HUES48 (cell line): Measurements from ENCODE around the gene COLEC12.
"Not testable (repeated sequence)": the region's sequence is repeated elsewhere in the genome, so short reads cannot be mapped to it uniquely, and the experiment has no call there.

Experiments used
- H3K27ac ChIP-seq: one replicate; pipeline ENCODE4 v1.7.0; 2013; ENCODE audit warnings: low read depth, low read length, inconsistent platforms
- H3K27me3 ChIP-seq: 2 replicates; pipeline ENCODE4 v1.6.1; 2013; ENCODE audit warnings: mild to moderate bottlenecking, low read length; ENCODE audit not compliant: control insufficient read depth, insufficient read depth
- H3K36me3 ChIP-seq: 2 replicates; pipeline ENCODE4 v1.6.1; 2013; ENCODE audit warnings: low read length; ENCODE audit not compliant: control insufficient read depth, insufficient read depth
- H3K4me1 ChIP-seq: 2 replicates; pipeline ENCODE4 v1.6.1; 2013; ENCODE audit warnings: mild to moderate bottlenecking, low read length; ENCODE audit not compliant: control insufficient read depth, insufficient read depth
- H3K4me3 ChIP-seq: 2 replicates; pipeline ENCODE4 v1.5.1; 2013; ENCODE audit warnings: mild to moderate bottlenecking, low read depth, low read length
- H3K9ac ChIP-seq: 2 replicates; pipeline ENCODE4 v1.6.1; 2013; ENCODE audit warnings: mild to moderate bottlenecking, low read depth, low read length, moderate library complexity
- H3K9me3 ChIP-seq: 2 replicates; pipeline ENCODE4 v1.6.1; 2013; ENCODE audit warnings: low read length; ENCODE audit not compliant: control insufficient read depth, insufficient read depth

The COLEC12 gene

GRCh38 chr18:297936-298335 is 202.6 kb downstream of the COLEC12 start:
- Histone ChIP-seq H3K9me3 (no peaks in the 10 kb centered on the region), H3K36me3 (no peaks in the 10 kb centered on the region), H3K4me1 (no peaks in the 10 kb centered on the region), H3K4me3 (no peak overlapping the region), H3K9ac (no peak overlapping the region), H3K27me3 (no peaks in the 10 kb centered on the region), H3K27ac (no peak overlapping the region)

GRCh38 chr18:295756-296490 is 204.6 kb downstream of the COLEC12 start:
- H3K27me3 ChIP-seq: no peaks in the 10 kb centered on the region
- no peak overlapping the region for H3K9ac ChIP-seq
- no peaks in the 10 kb centered on the region for H3K4me1 ChIP-seq
- H3K9me3 ChIP-seq: no peaks in the 10 kb centered on the region
- no peak overlapping the region for H3K27ac ChIP-seq
- no peak overlapping the region for H3K4me3 ChIP-seq
- H3K36me3 ChIP-seq: no peaks in the 10 kb centered on the region

GRCh38 chr18:294566-294965 is 205.9 kb downstream of the COLEC12 start:
- no peaks in the 10 kb centered on the region for H3K9me3 ChIP-seq
- no peak overlapping the region for H3K27ac ChIP-seq
- no peaks in the 10 kb centered on the region for H3K4me1 ChIP-seq
- H3K4me3 ChIP-seq: no peak overlapping the region
- H3K27me3 ChIP-seq: no peaks in the 10 kb centered on the region
- H3K36me3 ChIP-seq: no peaks in the 10 kb centered on the region
- no peak overlapping the region for H3K9ac ChIP-seq

- Histone ChIP-seq H3K4me3 (no peak overlapping the region), H3K27ac (no peak overlapping the region)
Observed at GRCh38 chr18:293536-293935, 207.0 kb downstream of the COLEC12 start.

GRCh38 chr18:292271-292670 is 208.2 kb downstream of the COLEC12 start:
- no peaks in the 10 kb centered on the region for H3K27me3 ChIP-seq
- H3K27ac ChIP-seq: no peak overlapping the region
- no peaks in the 10 kb centered on the region for H3K4me1 ChIP-seq
- H3K4me3 ChIP-seq: no peak overlapping the region
- H3K36me3 ChIP-seq: no peaks in the 10 kb centered on the region
- no peaks in the 10 kb centered on the region for H3K9me3 ChIP-seq
- H3K9ac ChIP-seq: no peak overlapping the region

More at GRCh38 chr18:293536-293935, 207.0 kb downstream of the COLEC12 start:
- Histone ChIP-seq H3K36me3 (no peaks in the 10 kb centered on the region), H3K9ac (no peak overlapping the region), H3K27me3 (no peaks in the 10 kb centered on the region), H3K4me1 (no peaks in the 10 kb centered on the region), H3K9me3 (no peaks in the 10 kb centered on the region)

GRCh38 chr18:289970-290369 is 210.5 kb downstream of the COLEC12 start:
- H3K9me3 ChIP-seq, H3K36me3 ChIP-seq, H3K27me3 ChIP-seq, H3K9ac ChIP-seq, H3K27ac ChIP-seq, H3K4me1 ChIP-seq, H3K4me3 ChIP-seq: not testable (repeated sequence)

GRCh38 chr18:289026-289425 is 211.5 kb downstream of the COLEC12 start:
- Histone ChIP-seq H3K4me3 (no peak overlapping the region), H3K27ac (no peak overlapping the region), H3K9ac (no peak overlapping the region), H3K4me1 (no peaks in the 10 kb centered on the region), H3K36me3 (no peaks in the 10 kb centered on the region), H3K27me3 (no peaks in the 10 kb centered on the region), H3K9me3 (no peaks in the 10 kb centered on the region)

GRCh38 chr18:286515-287310 is 213.8 kb downstream of the COLEC12 start:
- Histone ChIP-seq H3K36me3 (no peaks in the 10 kb centered on the region), H3K9me3 (no peaks in the 10 kb centered on the region), H3K4me3 (no peak overlapping the region), H3K4me1 (no peaks in the 10 kb centered on the region), H3K27ac (no peak overlapping the region), H3K9ac (no peak overlapping the region), H3K27me3 (no peaks in the 10 kb centered on the region)

GRCh38 chr18:285817-286216 is 214.7 kb downstream of the COLEC12 start:
- Histone ChIP-seq H3K9me3 (no peaks in the 10 kb centered on the region), H3K27ac (no peak overlapping the region), H3K36me3 (no peaks in the 10 kb centered on the region), H3K4me1 (no peaks in the 10 kb centered on the region), H3K9ac (no peak overlapping the region), H3K4me3 (no peak overlapping the region), H3K27me3 (no peaks in the 10 kb centered on the region)

- Histone ChIP-seq H3K9me3 (no peaks in the 10 kb centered on the region), H3K4me1 (peaks cover 7% of the 10 kb centered on the region; the same call in 1 of the 2 replicates), H3K9ac (no peak overlapping the region), H3K27ac (no peak overlapping the region), H3K27me3 (no peaks in the 10 kb centered on the region), H3K36me3 (no peaks in the 10 kb centered on the region), H3K4me3 (no peak overlapping the region)
Observed at GRCh38 chr18:275486-275885, 225.0 kb downstream of the COLEC12 start.

- no peak overlapping the region for H3K27ac ChIP-seq
- no peak overlapping the region for H3K4me3 ChIP-seq
- no peaks in the 10 kb centered on the region for H3K27me3 ChIP-seq
- no peaks in the 10 kb centered on the region for H3K9me3 ChIP-seq
- H3K9ac ChIP-seq: no peak overlapping the region
- H3K36me3 ChIP-seq: no peaks in the 10 kb centered on the region
- H3K4me1 ChIP-seq: peaks cover 16% of the 10 kb centered on the region
Observed at GRCh38 chr18:274313-274712, 226.2 kb downstream of the COLEC12 start.
